HepG2 (cell line): ENCODE data around the gene DNMT3B. TPM values are rescaled to one million over a fixed set of nuclear protein-coding genes. Genes with fewer than 3 reads are reported as not detected.

Experiments
- ATF6 ChIP-seq: sonication (generic); formaldehyde crosslinking; conservative IDR thresholded peaks from 2 replicates; pipeline ENCODE4 v1.4.0; 2020; ENCODE audit warnings: missing genetic modification reagents
- ATF7 ChIP-seq, 2 experiments: fragments of 450-650 bp in 1 of 2; sonication (generic) in 1 of 2; formaldehyde crosslinking in 1 of 2; IDR thresholded peaks; 2 replicates each; pipeline versions ENCODE4 v1.4.0 to v1.6.1; 2016 to 2020; ENCODE audit warnings: antibody characterized with exemption in 1 of 2, mild to moderate bottlenecking in 1 of 2, missing genetic modification reagents in 1 of 2
- CSRNP1 ChIP-seq: sonication (generic); formaldehyde crosslinking; IDR thresholded peaks from 2 replicates; pipeline ENCODE4 v1.8.1; 2023; ENCODE audit warnings: mild to moderate bottlenecking, missing genetic modification reagents
- DMAP1 ChIP-seq: IDR thresholded peaks from 2 replicates; pipeline ENCODE4 v1.6.1; 2016
- MTERF4 ChIP-seq: sonication (generic); formaldehyde crosslinking; IDR thresholded peaks from 2 replicates; pipeline ENCODE4 v1.8.0; 2023; ENCODE audit warnings: mild to moderate bottlenecking, missing genetic modification reagents
- RBM39 ChIP-seq: fragments of 200-400 bp; formaldehyde crosslinking; IDR thresholded peaks from one replicate; pipeline ENCODE4 v1.6.1; 2018; ENCODE audit warnings: antibody characterized with exemption, mild to moderate bottlenecking, low read depth, low read length; ENCODE audit not compliant: poor library complexity, severe bottlenecking
- STAT5B ChIP-seq: sonication (generic); formaldehyde crosslinking; IDR thresholded peaks from 2 replicates; pipeline ENCODE4 v1.4.0; 2020; ENCODE audit warnings: missing genetic modification reagents
- XBP1 ChIP-seq: sonication (generic); formaldehyde crosslinking; IDR thresholded peaks from 2 replicates; pipeline ENCODE4 v1.5.0; 2020; ENCODE audit warnings: missing genetic modification reagents
- XRCC5 ChIP-seq: fragments of 200-400 bp; formaldehyde crosslinking; optimal IDR thresholded peaks from 2 replicates; pipeline ENCODE3; 2017; ENCODE audit warnings: mild to moderate bottlenecking, low read length
- ZEB1 ChIP-seq: IDR thresholded peaks from 2 replicates; pipeline ENCODE4 v1.6.1; 2012; ENCODE audit warnings: mild to moderate bottlenecking, low read depth, inconsistent platforms; ENCODE audit not compliant: insufficient replicate concordance
- ZNF121 ChIP-seq: sonication (generic); formaldehyde crosslinking; IDR thresholded peaks from 2 replicates; pipeline ENCODE4 v1.5.0; 2020; ENCODE audit warnings: mild to moderate bottlenecking, missing genetic modification reagents
- ZNF232 ChIP-seq: sonication (generic); formaldehyde crosslinking; IDR thresholded peaks from 2 replicates; pipeline ENCODE4 v1.4.0; 2020; ENCODE audit warnings: missing genetic modification reagents, borderline replicate concordance
- ZNF234 ChIP-seq: sonication (generic); formaldehyde crosslinking; conservative IDR thresholded peaks from 2 replicates; pipeline ENCODE4 v1.5.1; 2020; ENCODE audit warnings: mild to moderate bottlenecking, missing genetic modification reagents
- ZNF407 ChIP-seq: sonication (generic); formaldehyde crosslinking; IDR thresholded peaks from one replicate; pipeline ENCODE4 v1.5.1; 2020; ENCODE audit warnings: mild to moderate bottlenecking, missing genetic modification reagents; ENCODE audit errors: not compliant biosample characterization
- ZNF550 ChIP-seq: sonication (generic); formaldehyde crosslinking; IDR thresholded peaks from 2 replicates; pipeline ENCODE4 v1.4.0; 2020; ENCODE audit warnings: mild to moderate bottlenecking, missing genetic modification reagents, borderline replicate concordance
- polyA plus RNA-seq, 8 experiments: library from polyadenylated mRNA; depleted of rRNA in 3 of 8; stranded (reverse) in 7 of 8; unstranded in 1 of 8; fragments of >200 nt; fragmentation: Illumina TruSeq in 4 of 8; extraction: Trizol in 4 of 8; gene quantifications; 2 replicates each; pipeline versions ENCODE4 v1.2.1 to v1.2.3, GENCODE V29; 2011 to 2016; ENCODE audit warnings: low read depth in 4 of 8, missing spikeins in 1 of 8, mixed read lengths in 1 of 8; ENCODE audit not compliant: insufficient read depth in 1 of 8
- total RNA-seq, 5 experiments: library from RNA; depleted of rRNA; stranded (reverse); fragments of >200 nt; fragmentation: Illumina TruSeq; extraction: Trizol; gene quantifications; 2 replicates each; pipeline ENCODE4 v1.2.3, GENCODE V29; 2016; ENCODE audit warnings: low read depth in 1 of 5

DNMT3B gene
- total and polyA plus RNA-seq, 2 of the 13 experiments (the other 11 are each of a cell fraction or from before 2014, with no cell fraction given) = 3.8 to 13.9 TPM

GRCh38 chr20:32763202-32764004 lies 1.2 kb downstream of the DNMT3B start (continued):
- TF ChIP-seq MTERF4 (CRISPR knock-in tag) (0 out of 2 replicates have a peak, but pooled peaks have one; percentile 61), DMAP1 (CRISPR knock-in tag) (0 out of 2 replicates have a peak, but pooled peaks have one; percentile 4), RBM39 (no peak), ZNF407 (CRISPR knock-in tag) (peak; percentile 51), ZNF121 (CRISPR knock-in tag) (no peak), ATF6 (CRISPR knock-in tag) (0 out of 2 replicates have a peak, but pooled peaks have one; percentile 50), ZNF550 (CRISPR knock-in tag) (0 out of 2 replicates have a peak, but pooled peaks have one; percentile 33), ZNF234 (CRISPR knock-in tag) (peak; percentile 97), CSRNP1 (CRISPR knock-in tag) (peak; percentile 83; the same call in 1 of the 2 replicates), ZNF232 (CRISPR knock-in tag) (0 out of 2 replicates have a peak, but pooled peaks have one; percentile 47), XRCC5 (peak; percentile 27), ZEB1 (no peak), ATF7 (IDR thresholded peaks at IDR 0.05) (no peak), ATF7 (CRISPR knock-in tag; IDR thresholded peaks at IDR 0.05) (no peak), STAT5B (CRISPR knock-in tag) (no peak), XBP1 (CRISPR knock-in tag) (no peak)
